K562 (cell line): ENCODE measurements around the gene PRPF18. TPM values are rescaled to one million over a fixed set of nuclear protein-coding genes. Genes with fewer than 3 reads are reported as not detected.

ENCODE experiments used
- ATAC-seq: fragments of 200-7000 bp; cut with Tn5 transposase; 3 replicates; pipeline ENCODE4 v1.9.1; 2020; ENCODE audit warnings: moderate library complexity
- BruUV-seq: library from RNA; stranded (reverse); fragments of 400-500 nt; replicated peaks from 2 replicates; lab custom pipeline; 2021; lab: Mats Ljungman, UMichigan
- CTCF ChIA-PET: fragments of 300-600 bp; formaldehyde crosslinking; extraction: SDS; loops from one replicate; lab custom pipeline; 2021; ENCODE audit warnings: low intra/inter-chr PET ratio; lab: Yijun Ruan, JAX
- POLR2A ChIA-PET: fragments of 300-600, 350-650 bp; sonication (Branson Sonifier 250); formaldehyde crosslinking; extraction: SDS; loops from one replicate; lab custom pipeline; 2021; ENCODE audit warnings: antibody characterized with exemption, inconsistent platforms; lab: Yijun Ruan, JAX
- DNase-seq, 4 experiments: peaks; one replicate each; pipeline versions ENCODE4 v3.0.0 to v3.0.0-alpha.2; 2011 to 2018; ENCODE audit warnings: low spot score in 3 of 4, mixed read lengths in 3 of 4; ENCODE audit errors: extremely low read depth in 1 of 4
- FAIRE-seq: peaks from 2 replicates; lab custom pipeline; 2011; peaks lifted over from hg19 to GRCh38; lab: Jason Lieb, UNC
- H2AFZ ChIP-seq: 2 replicates; pipeline ENCODE4 v1.6.0; 2011; ENCODE audit warnings: low read depth, low read length, control low read depth, inconsistent platforms
- H3K27ac ChIP-seq: fragments of 200-600 bp; 3 replicates; pipeline ENCODE4 v1.8.0; 2011; ENCODE audit warnings: low read depth, mild to moderate bottlenecking, control low read depth, inconsistent platforms, low read length, moderate library complexity, mixed read lengths; ENCODE audit errors: extremely low read depth
- H3K27me3 ChIP-seq, 2 experiments: fragments of 300-600 bp in 1 of 2; 2 replicates in 1 of 2; 3 replicates in 1 of 2; pipeline versions ENCODE4 v1.6.0 to v1.8.0; 2011; ENCODE audit warnings: inconsistent platforms in 2 of 2, low read length in 2 of 2, mild to moderate bottlenecking in 1 of 2, mixed read lengths in 1 of 2, moderate library complexity in 1 of 2; ENCODE audit not compliant: control insufficient read depth in 2 of 2, insufficient read depth in 2 of 2
- H3K36me3 ChIP-seq: fragments of 300-600 bp; 3 replicates; pipeline ENCODE4 v1.8.0; 2011; ENCODE audit warnings: mild to moderate bottlenecking, low read length, inconsistent platforms; ENCODE audit not compliant: control insufficient read depth, insufficient read depth
- H3K4me1 ChIP-seq, 2 experiments: fragments of 200-600 bp in 1 of 2; replicated peaks in 1 of 2; 2 replicates in 1 of 2; 3 replicates in 1 of 2; pipeline versions ENCODE4 v1.5.1 to v1.8.0; 2011; ENCODE audit warnings: inconsistent platforms in 2 of 2, low read length in 2 of 2, mild to moderate bottlenecking in 1 of 2, mixed read lengths in 1 of 2, moderate library complexity in 1 of 2; ENCODE audit not compliant: control insufficient read depth in 2 of 2, insufficient read depth in 2 of 2
- H3K4me2 ChIP-seq: 2 replicates; pipeline ENCODE4 v1.6.1; 2011; ENCODE audit warnings: low read length, control low read depth, inconsistent platforms, mixed read lengths; ENCODE audit not compliant: insufficient read depth
- H3K4me3 ChIP-seq: fragments of 200-600 bp; sonication (generic), shearing (Covaris generic); 2 replicates; pipeline ENCODE4 v1.5.1; 2016; ENCODE audit warnings: control low read depth, inconsistent platforms
- H3K79me2 ChIP-seq: fragments of 200-600 bp; 3 replicates; pipeline ENCODE4 v1.8.0; 2011; ENCODE audit warnings: low read length, inconsistent platforms; ENCODE audit not compliant: control insufficient read depth, insufficient read depth
- H3K9ac ChIP-seq, 2 experiments: 2 replicates each; pipeline versions ENCODE4 v1.6.0 to v1.6.1; 2011; ENCODE audit warnings: low read depth in 2 of 2, low read length in 2 of 2, control low read depth in 1 of 2, inconsistent platforms in 1 of 2, mild to moderate bottlenecking in 1 of 2, mixed read lengths in 1 of 2; ENCODE audit not compliant: insufficient read depth in 1 of 2
- H3K9me1 ChIP-seq: one replicate; pipeline ENCODE4 v1.6.0; 2011; ENCODE audit warnings: inconsistent platforms, mild to moderate bottlenecking, low read length, moderate library complexity; ENCODE audit not compliant: control insufficient read depth, insufficient read depth
- H3K9me3 ChIP-seq: replicated peaks from 2 replicates; pipeline ENCODE4 v1.5.1; 2011; ENCODE audit warnings: low read depth, low read length, inconsistent platforms; ENCODE audit not compliant: control insufficient read depth, insufficient read depth
- H4K20me1 ChIP-seq: replicated peaks from 2 replicates; pipeline ENCODE4 v1.6.1; 2011; ENCODE audit warnings: low read length, inconsistent platforms, mixed read lengths; ENCODE audit not compliant: control insufficient read depth, insufficient read depth
- C11orf30 ChIP-seq: fragments of 450-650 bp; IDR thresholded peaks from 2 replicates; pipeline ENCODE4 v1.6.1; 2016; ENCODE audit warnings: low read depth, mild to moderate bottlenecking
- FOXJ3 ChIP-seq: sonication (generic); formaldehyde crosslinking; IDR thresholded peaks from 2 replicates; pipeline ENCODE4 v1.4.0; 2020; ENCODE audit warnings: mild to moderate bottlenecking, missing genetic modification reagents
- MLX ChIP-seq, 2 experiments: fragments of 450-650 bp in 1 of 2; sonication (generic) in 1 of 2; formaldehyde crosslinking; conservative IDR thresholded peaks; 2 replicates each; pipeline versions ENCODE4 v1.4.0 to v1.8.1; 2020 to 2022; ENCODE audit warnings: mild to moderate bottlenecking in 1 of 2, missing genetic modification reagents in 1 of 2
- WGBS: fragments of 100-300 bp; shearing (Covaris generic); methylation state at CpG from one replicate; pipeline ENCODE4 v1.1.6; 2016; ENCODE audit warnings: low coverage, mixed read lengths; ENCODE audit not compliant: insufficient coverage; ENCODE audit errors: missing lambda C conversion rate; 5-methylcytosine and 5-hydroxymethylcytosine counted together
- in situ Hi-C: fragments of 300-500 bp; cut with MboI; formaldehyde crosslinking; loops from 4 replicates; pipeline ENCODE4 v1.15.0; 2018; ENCODE audit warnings: inconsistent platforms, mixed read lengths
- intact Hi-C: fragments of 100-400 bp; cut with micrococcal nuclease; formaldehyde crosslinking; loops from 2 replicates; pipeline ENCODE4 v1.14.2; 2022
- polyA plus RNA-seq, 8 experiments: library from polyadenylated mRNA; depleted of rRNA in 4 of 8; stranded (reverse) in 5 of 8; unstranded in 3 of 8; fragments of >200 nt; fragmentation: Nextera tagmentation in 2 of 8; fragmentation: Illumina TruSeq in 1 of 8; extraction: Ambion mirVana in 2 of 8; extraction: Trizol in 1 of 8; gene quantifications; 2 replicates each; pipeline versions ENCODE4 v1.2.1 to v1.2.3, GENCODE V29; 2011 to 2014; ENCODE audit warnings: inconsistent platforms in 1 of 8, missing spikeins in 1 of 8
- total RNA-seq, 7 experiments: library from RNA; depleted of rRNA in 6 of 7; stranded (reverse); fragments of >200 nt in 6 of 7; fragmentation: Illumina TruSeq in 2 of 7; extraction: Trizol in 2 of 7; gene quantifications; 2 replicates each; pipeline versions ENCODE4 v1.2.1 to v1.2.3, GENCODE V29; 2011 to 2021; ENCODE audit warnings: low replicate concordance in 1 of 7

Gene PRPF18
- total and polyA plus RNA-seq, 9 of the 15 experiments (the other 6 are each of a cell fraction or from before 2014, with no cell fraction given): 14.0 to 30.6 (median 23.1) TPM

GRCh38 chr10:13608246-13608853, 21.6 kb downstream of the PRPF18 start:
- ATAC-seq (no peak), FAIRE-seq (no peak), DNase-seq (no peak)
- H3K4me1 ChIP-seq: no peaks in the 10 kb centered on the region
- no peak overlapping the region for H2AFZ ChIP-seq
- no peak overlapping the region for H3K4me3 ChIP-seq
- intact Hi-C loops (no loop called here), in situ Hi-C loops (no loop called here)
- peak overlapping the region in 1 of 2 experiments; percentile 40; a peak in 1 of 4 replicates for H3K9ac ChIP-seq
- TF ChIP-seq MLX (CRISPR knock-in tag; conservative IDR thresholded peaks at IDR 0.05) (no peak), FOXJ3 (no peak)
- no peaks in the 10 kb centered on the region for H3K9me3 ChIP-seq
- WGBS: 80% methylated on average over 8 of the region's 8 CpGs
- H3K79me2 ChIP-seq: no peaks in the 10 kb centered on the region
- H3K27ac ChIP-seq: no peak overlapping the region
- H4K20me1 ChIP-seq: 0 out of 2 replicates have a peak, but pooled peaks cover 4% of the 10 kb centered on the region
- no TSS peak for BruUV-seq
- ChIA-PET POLR2A (no interaction called here), CTCF (no interaction called here)
- H3K27me3 ChIP-seq: no peaks in the 10 kb centered on the region
- no peak overlapping the region for H3K4me2 ChIP-seq
- H3K36me3 ChIP-seq: peaks cover 26% of the 10 kb centered on the region
- H3K9me1 ChIP-seq: no peaks in the 10 kb centered on the region

DNA sequence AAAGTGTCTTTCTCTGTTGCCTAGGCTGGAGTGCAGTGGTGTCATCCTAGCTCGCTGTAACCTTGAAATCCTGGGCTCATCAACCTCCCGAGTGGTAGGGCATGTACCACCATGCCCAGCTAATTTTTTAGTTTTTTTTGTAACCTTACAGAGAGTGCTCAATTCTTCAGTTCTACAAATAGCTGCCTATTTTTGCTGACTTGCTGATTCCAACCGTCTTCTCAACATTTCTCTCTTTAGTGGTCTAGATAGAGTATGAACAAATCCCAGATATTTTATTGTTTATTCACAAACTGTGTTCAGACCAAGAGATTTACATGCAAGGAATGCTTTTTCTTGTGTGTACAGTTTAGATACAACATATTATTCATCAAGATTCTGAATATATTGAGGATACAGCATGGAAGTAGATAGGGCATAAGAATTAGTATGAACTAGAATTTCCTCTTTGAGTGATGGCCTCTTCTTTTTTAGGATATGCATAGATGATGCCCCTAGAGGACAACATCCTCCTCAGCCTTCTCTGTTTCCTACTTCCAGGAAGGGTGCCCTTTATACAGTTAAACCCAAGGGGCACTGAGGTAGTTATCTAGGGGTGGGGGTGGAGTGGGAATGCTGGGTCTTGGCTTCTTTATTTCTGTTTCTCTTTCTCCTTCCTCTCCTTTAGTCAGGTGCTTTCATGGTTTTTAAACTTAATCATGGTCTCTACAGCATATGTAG, 26.0 kb downstream of the PRPF18 start:
- POLR2A ChIA-PET: interaction anchor here (0.6 to 1.4 kb wide), 3 partner anchors 13 to 222 kb away, joined by 3 read pairs; no protein-coding TSS in a partner anchor
- ATAC-seq (no peak), FAIRE-seq (no peak)
- peak; percentile 77 for TF ChIP-seq C11orf30

More for the DNA sequence above, 26.0 kb downstream of the PRPF18 start:
- no TSS peak for BruUV-seq
- H3K9me3 ChIP-seq: no peaks in the 10 kb centered on the region
- intact Hi-C loops (no loop called here), in situ Hi-C loops (no loop called here)
- H3K27me3 ChIP-seq: no peaks in the 10 kb centered on the region
- no peak overlapping the region for H3K9ac ChIP-seq
- H3K36me3 ChIP-seq: peaks cover 31% of the 10 kb centered on the region
- H3K27ac ChIP-seq: no peak overlapping the region
- H3K79me2 ChIP-seq: no peaks in the 10 kb centered on the region
- no peak for DNase-seq
- 0 out of 2 replicates have a peak, but pooled peaks cover 4% of the 10 kb centered on the region for H4K20me1 ChIP-seq
- H3K4me2 ChIP-seq: no peak overlapping the region
- no peaks in the 10 kb centered on the region for H3K4me1 ChIP-seq
- no peak overlapping the region for H3K4me3 ChIP-seq
- 78% methylated on average over 3 of the region's 3 CpGs for WGBS
- no peak overlapping the region for H2AFZ ChIP-seq
- H3K9me1 ChIP-seq: no peaks in the 10 kb centered on the region
- CTCF ChIA-PET: no interaction called here
